ENCODE data around the gene HCN4.
"Not testable (repeated sequence)": the region's sequence is repeated elsewhere in the genome, so short reads cannot be mapped to it uniquely, and the experiment has no call there.

DNA sequence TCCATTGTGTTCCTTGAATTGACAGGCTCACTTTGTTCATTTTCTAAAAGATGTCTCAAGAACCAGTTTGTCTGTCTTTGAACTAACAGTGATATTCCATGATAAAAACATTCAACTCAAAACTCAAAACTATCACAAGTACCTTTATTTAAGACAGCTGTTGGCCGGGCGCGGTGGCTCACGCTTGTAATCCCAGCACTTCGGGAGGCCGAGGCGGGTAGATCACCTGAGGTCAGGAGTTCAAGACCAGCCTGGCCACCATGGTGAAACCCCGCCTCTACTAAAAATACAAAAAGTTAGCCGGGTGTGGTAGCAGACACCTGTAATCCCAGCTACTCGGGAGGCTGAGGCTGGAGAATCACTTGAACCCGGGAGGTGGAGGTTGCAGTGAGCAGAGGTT, 68.5 kb downstream of the HCN4 start:
- TF ChIP-seq, protein P1, sequence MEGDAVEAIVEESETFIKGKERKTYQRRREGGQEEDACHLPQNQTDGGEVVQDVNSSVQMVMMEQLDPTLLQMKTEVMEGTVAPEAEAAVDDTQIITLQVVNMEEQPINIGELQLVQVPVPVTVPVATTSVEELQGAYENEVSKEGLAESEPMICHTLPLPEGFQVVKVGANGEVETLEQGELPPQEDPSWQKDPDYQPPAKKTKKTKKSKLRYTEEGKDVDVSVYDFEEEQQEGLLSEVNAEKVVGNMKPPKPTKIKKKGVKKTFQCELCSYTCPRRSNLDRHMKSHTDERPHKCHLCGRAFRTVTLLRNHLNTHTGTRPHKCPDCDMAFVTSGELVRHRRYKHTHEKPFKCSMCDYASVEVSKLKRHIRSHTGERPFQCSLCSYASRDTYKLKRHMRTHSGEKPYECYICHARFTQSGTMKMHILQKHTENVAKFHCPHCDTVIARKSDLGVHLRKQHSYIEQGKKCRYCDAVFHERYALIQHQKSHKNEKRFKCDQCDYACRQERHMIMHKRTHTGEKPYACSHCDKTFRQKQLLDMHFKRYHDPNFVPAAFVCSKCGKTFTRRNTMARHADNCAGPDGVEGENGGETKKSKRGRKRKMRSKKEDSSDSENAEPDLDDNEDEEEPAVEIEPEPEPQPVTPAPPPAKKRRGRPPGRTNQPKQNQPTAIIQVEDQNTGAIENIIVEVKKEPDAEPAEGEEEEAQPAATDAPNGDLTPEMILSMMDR (IDR thresholded peaks at IDR 0.05; ENCODE audit: low read depth, low read length), result not testable (repeated sequence)
- not testable (repeated sequence) for TF ChIP-seq EZH2phosphoT487 (IDR thresholded peaks at IDR 0.05; ENCODE audit: low read depth)

Measured in OCI-LY3 (cell line).